Measurements from ENCODE around the gene TMEM14B.

- no peak for TF ChIP-seq CTCF (conservative IDR thresholded peaks at IDR 0.05; ENCODE audit: low read length)
- TF ChIP-seq EZH2phosphoT487 (IDR thresholded peaks at IDR 0.05; ENCODE audit: borderline replicate concordance): no peak
These were observed 46.6 kb downstream of the TMEM14B start for GRCh38 chr6:10794239-10794638.

All from Loucy (cell line).